ENCODE data around the gene ASRGL1.

Gene ASRGL1

DNA sequence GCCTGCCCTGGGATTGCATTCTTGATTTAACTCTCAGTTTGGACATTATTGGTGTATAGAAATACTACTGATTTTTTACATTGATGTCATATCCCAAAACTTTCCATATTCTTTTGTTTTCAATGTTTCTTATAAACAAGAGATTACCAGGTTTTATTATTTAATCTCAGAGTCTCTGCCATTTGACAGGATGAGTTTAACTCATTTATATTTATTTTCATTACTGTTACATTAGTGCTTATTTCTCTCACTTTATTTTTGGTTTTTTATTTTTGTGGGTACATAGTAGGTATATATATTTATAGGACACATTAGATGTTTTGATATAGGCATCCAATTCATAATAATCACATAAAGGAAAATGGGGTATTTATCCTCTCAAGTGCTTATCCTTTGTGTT is 29.3 kb upstream of the ASRGL1 start:
- TF ChIP-seq ZFP3 (CRISPR knock-in tag; IDR thresholded peaks at IDR 0.05), result no peak
- TF ChIP-seq BACH2 (CRISPR knock-in tag; IDR thresholded peaks at IDR 0.05; ENCODE audit: borderline replicate concordance), result no peak
- no peak for TF ChIP-seq ZNF565 (CRISPR knock-in tag; conservative IDR thresholded peaks at IDR 0.05; ENCODE audit: low read depth)
- TF ChIP-seq OSR1 (CRISPR knock-in tag; IDR thresholded peaks at IDR 0.05), result no peak
- TF ChIP-seq RARB (CRISPR knock-in tag; IDR thresholded peaks at IDR 0.05), result no peak
- no peak for TF ChIP-seq ARNTL (CRISPR knock-in tag; IDR thresholded peaks at IDR 0.05; ENCODE audit: borderline replicate concordance, low read depth)
- no peak for TF ChIP-seq PPARA (CRISPR knock-in tag; IDR thresholded peaks at IDR 0.05; ENCODE audit: borderline replicate concordance)
- TF ChIP-seq, protein P1, sequence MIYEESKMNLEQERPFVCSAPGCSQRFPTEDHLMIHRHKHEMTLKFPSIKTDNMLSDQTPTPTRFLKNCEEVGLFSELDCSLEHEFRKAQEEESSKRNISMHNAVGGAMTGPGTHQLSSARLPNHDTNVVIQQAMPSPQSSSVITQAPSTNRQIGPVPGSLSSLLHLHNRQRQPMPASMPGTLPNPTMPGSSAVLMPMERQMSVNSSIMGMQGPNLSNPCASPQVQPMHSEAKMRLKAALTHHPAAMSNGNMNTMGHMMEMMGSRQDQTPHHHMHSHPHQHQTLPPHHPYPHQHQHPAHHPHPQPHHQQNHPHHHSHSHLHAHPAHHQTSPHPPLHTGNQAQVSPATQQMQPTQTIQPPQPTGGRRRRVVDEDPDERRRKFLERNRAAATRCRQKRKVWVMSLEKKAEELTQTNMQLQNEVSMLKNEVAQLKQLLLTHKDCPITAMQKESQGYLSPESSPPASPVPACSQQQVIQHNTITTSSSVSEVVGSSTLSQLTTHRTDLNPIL (CRISPR knock-in tag; IDR thresholded peaks at IDR 0.05; ENCODE audit: low read depth), result no peak
- TF ChIP-seq, protein P2, sequence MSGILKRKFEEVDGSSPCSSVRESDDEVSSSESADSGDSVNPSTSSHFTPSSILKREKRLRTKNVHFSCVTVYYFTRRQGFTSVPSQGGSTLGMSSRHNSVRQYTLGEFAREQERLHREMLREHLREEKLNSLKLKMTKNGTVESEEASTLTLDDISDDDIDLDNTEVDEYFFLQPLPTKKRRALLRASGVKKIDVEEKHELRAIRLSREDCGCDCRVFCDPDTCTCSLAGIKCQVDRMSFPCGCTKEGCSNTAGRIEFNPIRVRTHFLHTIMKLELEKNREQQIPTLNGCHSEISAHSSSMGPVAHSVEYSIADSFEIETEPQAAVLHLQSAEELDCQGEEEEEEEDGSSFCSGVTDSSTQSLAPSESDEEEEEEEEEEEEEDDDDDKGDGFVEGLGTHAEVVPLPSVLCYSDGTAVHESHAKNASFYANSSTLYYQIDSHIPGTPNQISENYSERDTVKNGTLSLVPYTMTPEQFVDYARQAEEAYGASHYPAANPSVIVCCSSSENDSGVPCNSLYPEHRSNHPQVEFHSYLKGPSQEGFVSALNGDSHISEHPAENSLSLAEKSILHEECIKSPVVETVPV (CRISPR knock-in tag; IDR thresholded peaks at IDR 0.05), result no peak
- TF ChIP-seq CSDC2 (CRISPR knock-in tag; IDR thresholded peaks at IDR 0.05), result no peak
- TF ChIP-seq TOX (CRISPR knock-in tag; IDR thresholded peaks at IDR 0.05; ENCODE audit: borderline replicate concordance), result no peak
- TF ChIP-seq SNAI2 (CRISPR knock-in tag; IDR thresholded peaks at IDR 0.05), result no peak
- TF ChIP-seq ZNF8 (CRISPR knock-in tag; IDR thresholded peaks at IDR 0.05), result no peak
- TF ChIP-seq TCF4 (CRISPR knock-in tag; IDR thresholded peaks at IDR 0.05; ENCODE audit: borderline replicate concordance), result no peak
- no peak for TF ChIP-seq ZFP30 (CRISPR knock-in tag; IDR thresholded peaks at IDR 0.05)
- TF ChIP-seq, protein P3, sequence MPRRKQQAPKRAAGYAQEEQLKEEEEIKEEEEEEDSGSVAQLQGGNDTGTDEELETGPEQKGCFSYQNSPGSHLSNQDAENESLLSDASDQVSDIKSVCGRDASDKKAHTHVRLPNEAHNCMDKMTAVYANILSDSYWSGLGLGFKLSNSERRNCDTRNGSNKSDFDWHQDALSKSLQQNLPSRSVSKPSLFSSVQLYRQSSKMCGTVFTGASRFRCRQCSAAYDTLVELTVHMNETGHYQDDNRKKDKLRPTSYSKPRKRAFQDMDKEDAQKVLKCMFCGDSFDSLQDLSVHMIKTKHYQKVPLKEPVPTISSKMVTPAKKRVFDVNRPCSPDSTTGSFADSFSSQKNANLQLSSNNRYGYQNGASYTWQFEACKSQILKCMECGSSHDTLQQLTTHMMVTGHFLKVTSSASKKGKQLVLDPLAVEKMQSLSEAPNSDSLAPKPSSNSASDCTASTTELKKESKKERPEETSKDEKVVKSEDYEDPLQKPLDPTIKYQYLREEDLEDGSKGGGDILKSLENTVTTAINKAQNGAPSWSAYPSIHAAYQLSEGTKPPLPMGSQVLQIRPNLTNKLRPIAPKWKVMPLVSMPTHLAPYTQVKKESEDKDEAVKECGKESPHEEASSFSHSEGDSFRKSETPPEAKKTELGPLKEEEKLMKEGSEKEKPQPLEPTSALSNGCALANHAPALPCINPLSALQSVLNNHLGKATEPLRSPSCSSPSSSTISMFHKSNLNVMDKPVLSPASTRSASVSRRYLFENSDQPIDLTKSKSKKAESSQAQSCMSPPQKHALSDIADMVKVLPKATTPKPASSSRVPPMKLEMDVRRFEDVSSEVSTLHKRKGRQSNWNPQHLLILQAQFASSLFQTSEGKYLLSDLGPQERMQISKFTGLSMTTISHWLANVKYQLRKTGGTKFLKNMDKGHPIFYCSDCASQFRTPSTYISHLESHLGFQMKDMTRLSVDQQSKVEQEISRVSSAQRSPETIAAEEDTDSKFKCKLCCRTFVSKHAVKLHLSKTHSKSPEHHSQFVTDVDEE (CRISPR knock-in tag; IDR thresholded peaks at IDR 0.05), result no peak
- no peak for TF ChIP-seq ZC3H10 (CRISPR knock-in tag; IDR thresholded peaks at IDR 0.05)
- ATAC-seq, result no peak

DNA sequence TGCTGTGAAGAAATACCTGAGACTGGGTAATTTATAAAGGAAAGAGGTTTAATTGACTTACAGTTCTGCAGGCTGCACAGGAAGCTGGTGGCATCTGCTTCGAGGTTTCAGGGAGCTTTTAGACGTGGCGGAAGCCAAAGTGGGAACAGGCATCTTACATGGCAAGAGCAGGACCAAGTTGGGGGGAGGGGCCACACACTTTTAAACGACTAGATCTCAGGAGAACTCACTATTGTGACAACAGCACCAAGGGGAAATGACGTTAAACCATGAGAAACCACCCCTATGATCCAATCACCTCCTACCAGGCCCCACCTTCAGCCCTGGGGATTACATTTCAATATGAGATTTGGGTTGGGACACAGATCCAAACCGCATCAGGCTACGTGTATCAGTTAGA is 27.3 kb upstream of the ASRGL1 start:
- TF ChIP-seq ESRRG (CRISPR knock-in tag; IDR thresholded peaks at IDR 0.05), result no peak
- TF ChIP-seq SNAI2 (CRISPR knock-in tag; IDR thresholded peaks at IDR 0.05), result no peak
- no peak for TF ChIP-seq ZNF565 (CRISPR knock-in tag; conservative IDR thresholded peaks at IDR 0.05; ENCODE audit: low read depth)
- no peak for TF ChIP-seq ZNF8 (CRISPR knock-in tag; IDR thresholded peaks at IDR 0.05)
- TF ChIP-seq, protein P1 (CRISPR knock-in tag; IDR thresholded peaks at IDR 0.05; ENCODE audit: low read depth), result no peak
- TF ChIP-seq GLIS3 (CRISPR knock-in tag; IDR thresholded peaks at IDR 0.05), result no peak
- TF ChIP-seq ZFP3 (CRISPR knock-in tag; IDR thresholded peaks at IDR 0.05), result no peak
- TF ChIP-seq PPARA (CRISPR knock-in tag; IDR thresholded peaks at IDR 0.05; ENCODE audit: borderline replicate concordance), result no peak
- TF ChIP-seq ARNTL (CRISPR knock-in tag; IDR thresholded peaks at IDR 0.05; ENCODE audit: borderline replicate concordance, low read depth), result no peak
- TF ChIP-seq BACH2 (CRISPR knock-in tag; IDR thresholded peaks at IDR 0.05; ENCODE audit: borderline replicate concordance), result no peak
- no peak for TF ChIP-seq TCF4 (CRISPR knock-in tag; IDR thresholded peaks at IDR 0.05; ENCODE audit: borderline replicate concordance)
- no peak for TF ChIP-seq ZFP30 (CRISPR knock-in tag; IDR thresholded peaks at IDR 0.05)
- TF ChIP-seq ZC3H10 (CRISPR knock-in tag; IDR thresholded peaks at IDR 0.05), result no peak
- TF ChIP-seq, protein P4, sequence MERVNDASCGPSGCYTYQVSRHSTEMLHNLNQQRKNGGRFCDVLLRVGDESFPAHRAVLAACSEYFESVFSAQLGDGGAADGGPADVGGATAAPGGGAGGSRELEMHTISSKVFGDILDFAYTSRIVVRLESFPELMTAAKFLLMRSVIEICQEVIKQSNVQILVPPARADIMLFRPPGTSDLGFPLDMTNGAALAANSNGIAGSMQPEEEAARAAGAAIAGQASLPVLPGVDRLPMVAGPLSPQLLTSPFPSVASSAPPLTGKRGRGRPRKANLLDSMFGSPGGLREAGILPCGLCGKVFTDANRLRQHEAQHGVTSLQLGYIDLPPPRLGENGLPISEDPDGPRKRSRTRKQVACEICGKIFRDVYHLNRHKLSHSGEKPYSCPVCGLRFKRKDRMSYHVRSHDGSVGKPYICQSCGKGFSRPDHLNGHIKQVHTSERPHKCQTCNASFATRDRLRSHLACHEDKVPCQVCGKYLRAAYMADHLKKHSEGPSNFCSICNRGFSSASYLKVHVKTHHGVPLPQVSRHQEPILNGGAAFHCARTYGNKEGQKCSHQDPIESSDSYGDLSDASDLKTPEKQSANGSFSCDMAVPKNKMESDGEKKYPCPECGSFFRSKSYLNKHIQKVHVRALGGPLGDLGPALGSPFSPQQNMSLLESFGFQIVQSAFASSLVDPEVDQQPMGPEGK (CRISPR knock-in tag; IDR thresholded peaks at IDR 0.05; ENCODE audit: borderline replicate concordance), result no peak
- TF ChIP-seq, protein P3 (CRISPR knock-in tag; IDR thresholded peaks at IDR 0.05), result no peak
- no peak for TF ChIP-seq ISL1 (CRISPR knock-in tag; IDR thresholded peaks at IDR 0.05)
- TF ChIP-seq, protein P2 (CRISPR knock-in tag; IDR thresholded peaks at IDR 0.05), result no peak
- TF ChIP-seq ZNF70 (CRISPR knock-in tag; IDR thresholded peaks at IDR 0.05), result no peak
- TF ChIP-seq CSDC2 (CRISPR knock-in tag; IDR thresholded peaks at IDR 0.05), result no peak
- ATAC-seq, result no peak

All from SK-N-SH treated with all-trans-retinoic acid at 6 μM for 48 hours (cell line).